RPMI8226 (cell line): ENCODE results near the gene GEMIN4.
"Not testable (repeated sequence)": the region's sequence is repeated elsewhere in the genome, so short reads cannot be mapped to it uniquely, and the experiment has no call there.

ENCODE experiments used
- DNase-seq: peaks from one replicate; pipeline ENCODE4 v3.0.0-alpha.2; 2015

GEMIN4 gene

DNA sequence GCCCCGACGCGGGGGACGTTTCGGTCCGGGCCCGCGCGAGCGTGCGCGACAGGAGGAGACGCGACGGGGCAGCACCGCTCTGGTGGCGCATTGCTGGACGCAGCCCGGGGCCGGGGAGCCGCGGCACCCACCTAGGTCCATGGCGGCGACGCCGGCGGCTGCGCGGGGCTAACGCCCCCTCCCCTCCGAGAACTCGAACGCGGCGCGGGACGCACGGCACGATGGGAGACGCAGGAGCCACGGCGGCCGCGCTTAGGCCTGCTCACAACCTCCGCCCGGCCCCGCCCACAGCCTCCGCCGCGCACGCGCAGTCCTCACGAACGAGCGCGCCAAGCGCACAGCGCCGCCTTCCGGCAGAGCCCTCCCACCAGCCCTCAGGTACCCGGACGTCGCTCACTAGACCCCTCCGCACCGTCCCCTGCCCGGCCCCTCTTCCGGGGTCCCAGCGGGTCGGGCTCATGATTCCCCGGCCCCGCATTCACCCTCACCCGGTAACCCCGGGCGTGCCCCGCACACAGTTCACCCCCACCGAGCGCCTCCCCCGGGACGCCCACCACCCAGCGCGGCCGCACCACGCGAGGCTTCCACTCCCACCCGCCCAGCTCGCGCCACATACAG, at the start of gene GEMIN4:
Gene GEMIN4 (minus strand): TSS at position 263 of the 618 bp plus-strand sequence. CDS start 122 bp downstream, at position 141.
- DNase-seq: peak; percentile 89

DNA sequence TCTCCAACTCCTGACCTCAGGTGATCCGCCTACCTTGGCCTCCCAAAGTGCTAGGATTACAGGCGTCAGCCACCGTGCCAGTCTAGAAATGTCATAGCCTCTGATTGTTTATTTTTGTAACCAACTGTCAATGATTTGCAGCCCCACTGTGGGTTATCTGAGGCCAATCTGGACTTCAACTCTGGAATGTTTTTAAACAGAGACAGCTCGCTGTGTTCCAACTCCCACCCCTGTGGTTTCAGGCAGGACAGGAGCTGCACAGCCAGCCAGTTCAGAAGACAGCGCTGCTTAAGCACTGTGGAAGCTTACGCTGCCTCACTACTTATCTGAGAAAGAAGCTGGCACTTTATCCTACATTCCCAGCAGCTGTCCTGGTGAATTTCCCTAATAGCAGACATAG, 49.6 kb upstream of the GEMIN4 start:
- DNase-seq: no peak

DNA sequence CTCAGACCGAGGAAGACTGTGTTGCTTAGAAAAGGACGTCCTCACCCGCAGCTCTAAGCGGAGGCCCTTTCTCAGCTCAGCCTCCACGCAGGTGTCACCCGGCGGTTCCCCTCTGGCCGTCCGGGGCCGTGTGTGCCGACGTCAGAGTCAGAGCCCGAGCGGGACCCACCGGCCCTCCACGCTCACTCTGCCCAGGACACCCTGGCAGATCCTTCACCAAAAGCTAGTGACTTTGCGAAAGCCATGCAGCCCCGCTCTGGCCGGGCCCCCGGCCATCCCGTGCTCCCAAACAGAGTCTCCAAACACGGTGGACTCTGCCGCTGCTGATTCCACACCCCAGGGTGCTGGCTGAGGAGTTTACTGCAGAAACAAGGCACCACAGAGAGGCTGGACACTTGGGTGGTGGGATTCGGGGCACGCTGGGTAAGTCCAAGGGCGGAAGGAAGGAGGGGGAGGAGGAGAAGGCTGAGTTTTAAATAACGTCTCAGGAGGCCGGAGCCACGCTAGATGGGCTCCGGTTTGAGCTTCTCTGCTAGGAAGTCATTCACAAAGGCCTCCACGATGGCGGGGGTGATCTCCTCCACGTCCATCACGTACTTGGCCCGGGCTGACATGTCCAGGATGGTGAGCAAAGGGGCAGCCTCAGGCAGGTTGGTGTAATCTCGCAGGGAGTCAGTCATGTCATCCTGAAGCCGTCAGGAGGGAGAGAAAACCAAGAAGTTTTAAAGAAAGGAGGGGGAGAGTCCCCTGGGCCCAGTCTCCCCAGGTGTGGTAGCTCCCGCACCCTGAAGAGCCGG, 48.6 kb upstream of the GEMIN4 start:
- DNase-seq: no peak

DNA sequence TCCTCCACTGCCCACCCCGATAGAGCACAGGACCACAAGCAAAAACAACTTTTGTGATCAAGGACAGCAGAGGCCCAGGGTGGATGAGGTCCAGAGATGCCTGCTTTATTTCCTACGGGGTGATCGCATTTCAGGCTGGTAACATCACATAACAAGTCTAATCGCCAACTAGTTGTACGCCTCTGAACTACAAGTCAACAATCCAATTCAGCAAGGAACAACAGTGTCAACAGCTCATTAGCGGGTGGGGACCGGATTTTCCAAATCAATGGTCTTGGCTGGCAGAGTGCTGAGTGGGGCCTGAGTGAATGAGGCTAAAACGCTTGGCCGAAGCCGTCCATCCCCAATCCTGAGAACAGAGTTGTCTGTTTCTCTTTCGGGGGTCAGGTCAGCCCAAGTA, 47.2 kb upstream of the GEMIN4 start:
- no peak for DNase-seq

DNA sequence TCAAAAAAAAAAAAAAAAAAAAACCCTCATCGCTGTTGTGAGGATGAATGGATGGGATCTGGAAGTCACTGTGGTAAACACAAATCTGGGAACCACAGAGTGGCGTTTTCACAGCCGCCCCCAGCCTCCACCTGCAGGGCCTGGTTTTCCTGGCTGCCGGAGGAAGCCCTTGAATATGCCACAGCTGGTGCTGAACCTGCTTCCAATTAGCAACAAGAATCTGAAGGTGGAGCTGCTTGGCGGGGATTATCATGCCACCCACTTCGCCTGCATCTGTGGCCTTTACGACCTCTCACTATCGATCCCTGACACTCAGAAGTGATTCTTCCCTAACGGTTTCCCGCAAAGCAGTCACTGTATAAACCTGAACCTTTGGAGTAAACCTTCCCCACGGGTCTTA, 46.2 kb upstream of the GEMIN4 start:
- DNase-seq: no peak

DNA sequence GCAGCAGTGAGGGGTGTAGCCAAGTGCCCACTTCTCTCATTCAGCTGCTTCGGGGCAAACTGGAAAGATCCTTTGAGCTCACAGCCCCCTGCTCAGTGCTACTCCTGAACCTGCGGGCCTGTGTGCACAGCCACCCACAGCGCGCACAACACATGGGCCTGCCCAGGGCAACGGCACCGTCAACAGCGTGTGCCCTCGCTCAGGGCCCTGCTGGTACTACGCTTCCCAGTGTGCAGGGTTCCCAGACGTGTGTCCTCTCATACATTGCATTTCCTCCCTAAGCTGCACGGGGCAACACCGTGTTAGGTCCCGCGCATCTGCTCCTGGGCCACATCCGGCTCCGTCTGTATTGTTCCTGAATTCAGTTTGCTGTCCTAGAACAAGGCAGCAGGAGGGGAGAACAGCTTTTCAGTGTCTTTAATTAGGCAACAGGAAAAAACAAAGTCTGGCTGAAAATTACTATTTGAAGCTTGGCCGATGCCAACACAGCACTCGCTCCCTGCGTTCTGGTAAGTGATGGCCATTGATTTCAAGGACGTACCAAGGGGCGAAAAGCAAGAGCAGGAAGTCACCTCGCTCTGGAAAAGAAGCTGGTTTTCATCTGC, 45.3 kb upstream of the GEMIN4 start:
- no peak for DNase-seq

DNA sequence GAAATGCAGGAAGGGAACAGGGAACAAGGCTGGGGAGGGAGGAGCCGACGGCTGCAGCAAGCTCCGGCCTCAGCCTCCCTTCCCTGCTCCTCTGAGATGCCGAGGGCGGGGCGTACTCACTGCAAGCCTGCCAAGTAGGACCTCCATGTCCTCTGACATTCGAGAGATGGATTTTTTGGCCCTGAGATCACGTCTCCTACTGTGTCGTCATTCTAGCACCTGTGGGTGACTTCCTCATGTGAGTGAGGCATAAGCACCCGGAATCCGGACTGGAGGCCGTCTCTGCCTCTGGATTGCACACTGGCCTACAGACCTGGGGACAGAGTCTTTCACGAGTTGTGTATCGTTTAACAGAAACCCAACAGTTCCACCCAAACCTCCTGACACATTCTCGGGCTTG, 44.5 kb upstream of the GEMIN4 start:
- no peak for DNase-seq

DNA sequence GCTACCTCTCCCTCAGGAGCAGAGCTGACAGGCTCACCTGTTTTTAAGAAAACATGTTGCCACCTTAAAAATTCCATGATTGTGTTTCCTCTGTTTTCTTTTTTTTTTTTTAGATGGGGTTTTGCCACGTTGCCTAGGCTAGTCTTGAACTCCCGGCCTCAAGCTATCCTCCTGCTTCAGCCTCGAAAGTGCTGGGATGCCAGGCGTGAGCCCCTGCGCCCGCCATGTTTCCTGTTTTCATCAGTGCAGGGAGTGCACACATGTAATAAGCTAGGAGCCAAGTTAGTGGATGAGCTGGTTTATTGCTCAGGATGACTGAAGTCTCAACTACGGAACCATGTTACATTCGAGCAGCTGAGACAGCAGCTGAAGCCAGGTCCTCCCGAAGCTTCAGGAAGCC, 43.7 kb upstream of the GEMIN4 start:
- DNase-seq: no peak

DNA sequence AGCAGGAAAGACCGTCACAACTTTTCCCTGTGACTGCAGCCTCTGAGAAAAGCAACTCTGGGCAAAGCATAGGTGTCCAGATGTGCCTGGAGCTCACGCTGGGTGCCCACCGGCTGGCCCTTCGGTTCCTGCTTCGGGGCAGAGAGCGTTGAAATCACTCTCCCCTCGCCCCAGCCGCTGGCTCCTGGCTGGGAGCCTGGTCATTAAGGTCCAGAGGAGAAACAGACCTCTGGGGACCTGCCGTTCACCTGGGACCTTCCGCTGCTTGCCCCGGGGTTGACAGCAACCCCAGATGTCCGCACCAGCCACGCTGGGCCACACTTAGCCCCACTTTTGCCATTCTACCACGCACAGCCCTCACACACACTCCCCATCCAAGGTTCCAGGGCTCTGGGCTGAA, 43.2 kb upstream of the GEMIN4 start:
- DNase-seq: no peak

DNA sequence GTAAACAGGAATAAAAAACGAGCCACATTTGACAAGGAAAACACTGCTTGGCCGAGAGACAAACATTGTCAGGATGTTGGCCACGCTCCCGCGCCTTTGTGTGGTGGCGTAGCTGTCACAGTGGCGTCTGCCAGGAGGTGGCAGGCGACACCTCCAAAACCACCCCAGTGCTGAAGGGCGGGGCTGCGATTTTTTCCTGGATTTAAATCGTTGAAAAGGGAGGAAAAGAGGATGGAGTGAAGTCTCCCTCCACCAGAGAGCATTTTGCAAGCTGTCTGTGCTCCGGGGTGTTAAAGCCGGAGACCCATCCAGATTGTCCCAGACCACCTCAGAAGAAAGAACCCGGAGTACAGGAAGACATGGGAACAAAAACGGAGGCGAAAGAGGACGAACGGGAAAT, 42.8 kb upstream of the GEMIN4 start:
- DNase-seq: peak; percentile 64

DNA sequence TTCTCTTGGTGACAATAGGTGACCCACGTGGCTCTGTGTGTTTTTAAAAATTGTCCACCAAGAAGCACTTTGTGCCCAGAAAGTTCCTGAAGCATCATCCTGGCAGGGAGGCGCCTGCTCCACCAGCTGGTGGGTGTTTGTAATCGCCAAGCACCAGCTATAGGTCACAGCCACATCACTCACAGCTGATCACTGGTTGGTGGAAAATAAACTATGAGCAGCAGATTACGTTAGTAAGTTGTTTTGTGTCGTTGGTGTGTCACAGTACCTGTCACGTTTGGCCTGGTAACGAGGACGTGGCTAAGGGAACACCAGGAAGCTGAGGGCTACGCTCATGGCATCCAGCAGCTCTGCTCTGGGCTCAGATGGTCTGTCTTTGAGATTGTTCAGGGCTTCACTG, 40.2 kb upstream of the GEMIN4 start:
- DNase-seq: no peak

DNA sequence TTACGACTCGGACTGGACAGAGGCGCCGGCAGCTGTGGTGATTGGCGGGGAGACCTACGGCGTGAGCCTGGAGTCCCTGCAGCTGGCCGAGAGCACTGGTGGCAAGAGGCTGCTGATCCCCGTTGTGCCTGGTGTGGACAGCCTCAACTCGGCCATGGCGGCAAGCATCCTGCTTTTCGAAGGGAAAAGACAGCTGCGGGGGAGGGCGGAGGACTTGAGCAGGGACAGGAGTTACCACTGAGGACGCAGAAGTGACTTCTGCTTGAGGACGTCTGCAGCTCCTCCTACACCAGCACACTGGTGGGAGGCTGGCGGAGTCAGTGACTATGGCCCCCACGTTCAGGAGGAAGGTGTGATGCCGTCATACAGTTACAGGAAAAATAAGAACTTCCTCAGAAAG, 39.8 kb upstream of the GEMIN4 start:
- no peak for DNase-seq

DNA sequence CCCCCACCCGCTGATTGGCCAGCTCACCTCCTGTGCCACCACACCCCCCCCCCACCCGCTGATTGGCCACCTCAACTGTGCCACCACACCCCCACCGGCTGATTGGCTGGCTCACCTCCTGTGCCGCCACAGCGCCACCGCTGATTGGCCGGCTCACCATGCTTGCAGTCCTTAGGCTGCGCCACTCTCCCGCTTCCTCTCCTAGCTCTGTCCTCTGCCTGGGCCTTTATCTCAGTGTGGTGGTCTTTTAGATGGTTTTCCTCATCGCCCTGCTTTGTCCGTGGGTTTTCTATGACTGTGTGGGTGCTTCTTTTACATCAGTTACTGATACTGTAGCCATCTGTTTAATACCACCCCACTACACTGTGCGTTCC, 38.8 kb upstream of the GEMIN4 start:
- DNase-seq: not testable (repeated sequence)

DNA sequence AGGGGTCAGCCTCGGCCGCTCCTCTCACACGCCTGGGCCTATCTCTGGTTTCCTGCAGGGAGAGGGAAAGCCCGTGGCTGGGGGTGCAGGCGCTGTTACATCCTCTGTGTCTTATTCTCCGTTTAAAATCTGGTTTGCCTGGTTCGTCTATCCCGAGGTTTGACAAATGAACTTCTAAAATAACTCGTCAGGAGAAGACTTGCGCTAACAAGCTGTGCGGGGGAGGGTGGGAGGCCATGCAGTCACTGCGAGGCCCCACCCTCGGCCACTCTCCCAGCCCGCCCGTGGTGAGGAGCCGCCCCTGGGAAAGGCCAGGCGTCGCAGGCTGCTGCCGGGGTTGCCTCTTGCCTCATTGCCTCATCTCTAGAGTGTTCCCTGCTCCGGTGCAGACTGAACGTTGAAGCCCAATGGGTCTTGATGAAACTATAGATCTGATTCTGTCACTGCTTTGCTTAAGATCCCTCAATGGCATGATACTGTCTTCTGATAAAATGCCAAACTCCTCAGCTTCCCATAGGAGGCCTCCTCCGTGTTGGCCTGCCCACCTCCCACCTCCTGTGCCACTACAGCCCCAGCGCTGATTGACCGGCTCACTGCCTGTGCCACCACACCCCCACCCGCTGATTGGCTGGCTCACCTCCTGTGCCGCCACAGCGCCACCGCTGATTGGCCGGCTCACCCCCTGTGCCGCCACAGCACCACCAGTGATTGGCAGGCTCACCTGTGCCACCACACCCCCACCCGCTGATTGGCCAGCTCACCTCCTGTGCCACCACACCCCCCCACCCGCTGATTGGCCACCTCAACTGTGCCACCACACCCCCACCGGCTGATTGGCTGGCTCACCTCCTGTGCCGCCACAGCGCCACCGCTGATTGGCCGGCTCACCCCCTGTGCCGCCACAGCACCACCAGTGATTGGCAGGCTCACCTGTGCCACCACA, 38.1 kb upstream of the GEMIN4 start:
- not testable (repeated sequence) for DNase-seq

DNA sequence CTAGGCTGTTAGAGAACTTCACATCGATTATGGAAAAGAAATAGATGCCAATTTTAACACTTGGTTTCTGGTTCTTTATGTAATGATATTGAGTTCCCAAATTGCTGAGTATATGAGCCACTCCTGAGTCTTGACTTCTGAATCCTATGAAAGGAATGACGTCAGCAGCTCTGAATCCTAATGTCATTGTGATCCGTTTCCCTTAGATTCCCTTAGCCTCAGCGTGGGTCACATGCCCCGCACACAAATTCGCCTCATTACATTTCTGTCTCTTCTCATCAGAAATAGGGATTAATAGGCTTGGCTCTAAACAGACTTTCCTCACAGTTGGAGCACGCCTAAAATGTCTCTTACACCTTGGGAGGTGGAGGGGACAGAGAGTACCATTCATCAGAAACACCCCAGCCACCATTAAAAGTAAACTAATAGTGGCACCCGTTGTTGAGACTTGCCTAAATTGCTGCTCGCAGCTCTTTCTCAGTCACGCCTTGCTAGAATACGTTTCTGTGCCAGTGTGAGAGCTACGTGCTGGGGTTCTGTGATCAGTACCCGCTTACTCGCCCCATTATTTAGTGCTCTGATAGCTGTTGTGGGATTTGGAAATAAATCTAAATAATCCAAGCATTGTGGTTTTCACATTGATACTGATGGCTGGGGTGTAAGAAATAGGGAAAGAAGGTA, 37.2 kb upstream of the GEMIN4 start:
- DNase-seq: no peak

DNA sequence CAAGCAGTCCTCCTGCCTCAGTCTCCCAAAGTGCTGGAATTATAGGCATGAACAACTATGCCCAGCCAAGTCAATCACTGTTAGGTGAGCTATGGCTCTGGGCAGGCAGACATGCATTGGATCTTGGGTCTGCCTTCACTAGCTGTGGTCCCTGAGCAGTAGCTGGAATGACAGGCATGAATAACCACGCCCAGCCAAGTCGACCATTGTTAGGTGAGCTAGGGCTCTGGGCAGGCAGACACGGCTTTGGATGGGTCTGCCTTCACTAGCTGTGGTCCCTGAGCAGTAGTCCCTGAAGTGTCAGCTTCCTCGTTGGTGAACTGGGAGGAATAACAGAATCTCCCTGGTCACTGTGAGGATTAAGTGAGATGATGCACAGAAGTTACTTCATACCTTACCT, 36.5 kb upstream of the GEMIN4 start:
- no peak for DNase-seq

DNA sequence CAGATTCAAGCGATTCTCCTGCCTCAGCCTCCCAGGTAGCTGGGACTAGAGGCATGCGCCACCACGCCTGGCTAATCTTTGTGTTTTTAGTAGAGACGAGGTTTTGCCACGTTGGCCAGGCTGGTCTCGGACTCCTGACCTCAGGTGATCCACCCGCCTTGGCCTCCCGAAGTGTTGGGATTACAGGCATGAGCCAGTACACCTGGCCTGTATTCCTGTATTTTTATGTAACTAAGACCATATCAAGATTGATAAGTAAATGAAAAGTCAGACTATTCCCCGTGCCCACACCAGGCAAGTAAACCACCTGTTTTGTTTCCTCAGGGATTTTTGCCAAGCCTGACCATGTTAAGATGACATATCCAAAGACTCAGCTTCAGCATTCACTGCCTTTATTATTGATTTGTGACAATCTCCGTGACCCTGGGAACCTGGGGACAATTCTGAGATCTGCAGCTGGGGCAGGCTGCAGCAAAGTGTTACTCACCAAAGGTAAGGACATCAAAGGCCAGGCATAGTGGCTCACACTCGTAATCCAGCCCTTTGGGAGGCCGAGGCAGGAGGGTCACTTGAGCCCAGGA, 35.7 kb upstream of the GEMIN4 start:
- DNase-seq: no peak

DNA sequence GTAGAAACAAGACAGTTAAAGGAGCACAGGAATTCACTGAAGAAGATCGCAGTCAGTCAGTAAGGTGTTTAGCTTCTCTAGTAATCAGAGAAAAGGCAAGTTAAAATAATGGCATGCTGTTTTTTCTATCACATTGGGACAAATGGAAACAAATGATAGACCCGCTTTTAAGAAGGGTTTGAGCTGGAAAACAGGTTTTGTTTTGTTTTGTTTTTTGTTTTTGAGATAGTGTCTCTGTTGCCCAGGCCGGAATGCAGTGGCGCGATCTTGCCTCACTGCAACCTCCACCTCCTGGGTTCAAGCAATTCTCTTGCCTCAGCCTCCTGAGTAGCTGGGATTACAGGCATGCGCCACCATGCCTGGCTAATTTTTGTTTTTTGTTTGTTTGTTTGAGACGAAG, 33.8 kb upstream of the GEMIN4 start:
- DNase-seq: not testable (repeated sequence)

DNA sequence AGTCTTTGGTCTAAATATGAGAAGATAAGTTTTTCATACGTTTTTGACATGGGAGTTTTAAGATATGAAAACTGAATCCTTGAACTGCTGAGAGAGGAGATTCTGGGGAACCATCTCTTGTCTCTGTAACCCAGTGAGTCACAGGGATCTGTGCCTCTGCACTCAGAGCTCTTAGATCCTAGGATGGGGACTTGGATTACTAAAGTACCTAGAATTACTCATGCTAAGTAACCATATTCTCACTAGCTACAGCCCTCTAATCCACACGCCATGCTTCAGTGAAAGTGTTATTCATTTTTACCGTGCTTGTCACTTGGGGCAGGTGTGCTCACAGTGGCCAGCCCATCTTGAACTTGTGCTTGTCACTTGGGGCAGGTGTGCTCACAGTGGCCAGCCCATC, 32.1 kb upstream of the GEMIN4 start:
- DNase-seq: no peak

DNA sequence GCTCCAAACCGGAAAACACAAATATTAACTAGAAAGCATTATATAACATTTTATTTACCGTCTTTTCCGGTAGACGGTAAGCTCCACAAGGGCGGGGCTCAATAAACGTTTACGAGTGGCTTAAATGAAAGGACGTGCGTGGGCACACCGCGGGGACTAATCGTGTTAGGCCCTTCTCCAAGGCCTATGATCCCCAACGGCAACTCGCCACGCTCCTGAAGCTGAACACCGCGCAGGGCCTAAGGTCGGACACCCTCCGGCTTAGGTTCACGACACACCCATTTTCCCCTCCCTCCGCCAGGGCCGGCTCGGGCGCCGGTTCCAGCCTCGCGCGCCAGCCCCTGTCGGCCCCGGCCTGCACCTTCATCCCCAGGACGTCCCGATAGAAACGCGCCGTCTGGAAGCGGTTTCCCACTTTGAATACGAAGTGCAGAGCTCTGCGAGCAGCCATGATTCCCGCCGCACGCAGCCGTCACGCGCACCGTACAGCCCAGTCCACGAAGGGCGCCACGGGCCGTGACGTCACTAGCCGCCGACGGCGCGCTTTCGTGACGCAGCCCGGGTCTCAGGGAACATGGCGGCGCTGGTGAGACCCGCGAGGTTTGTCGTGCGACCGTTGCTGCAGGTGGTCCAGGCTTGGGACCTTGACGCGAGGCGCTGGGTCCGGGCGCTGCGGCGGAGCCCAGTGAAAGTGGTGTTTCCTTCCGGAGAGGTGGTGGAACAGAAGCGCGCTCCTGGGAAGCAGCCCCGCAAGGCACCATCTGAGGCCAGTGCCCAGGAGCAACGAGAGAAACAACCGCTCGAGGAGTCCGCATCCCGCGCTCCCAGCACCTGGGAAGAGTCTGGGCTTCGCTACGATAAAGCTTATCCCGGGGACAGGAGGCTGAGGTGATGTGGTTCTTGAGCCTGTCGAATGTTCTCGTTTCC, 30.0 kb upstream of the GEMIN4 start, which contains the start of the genes GLOD4 and MRM3:
Gene GLOD4 (minus strand): TSS at position 476 of the 927 bp plus-strand sequence. CDS start 25 bp downstream, at position 451.
Gene MRM3 (plus strand): TSS at position 549 of the 927 bp plus-strand sequence. CDS start 26 bp downstream, at position 575.
- peak; percentile 86 for DNase-seq

DNA sequence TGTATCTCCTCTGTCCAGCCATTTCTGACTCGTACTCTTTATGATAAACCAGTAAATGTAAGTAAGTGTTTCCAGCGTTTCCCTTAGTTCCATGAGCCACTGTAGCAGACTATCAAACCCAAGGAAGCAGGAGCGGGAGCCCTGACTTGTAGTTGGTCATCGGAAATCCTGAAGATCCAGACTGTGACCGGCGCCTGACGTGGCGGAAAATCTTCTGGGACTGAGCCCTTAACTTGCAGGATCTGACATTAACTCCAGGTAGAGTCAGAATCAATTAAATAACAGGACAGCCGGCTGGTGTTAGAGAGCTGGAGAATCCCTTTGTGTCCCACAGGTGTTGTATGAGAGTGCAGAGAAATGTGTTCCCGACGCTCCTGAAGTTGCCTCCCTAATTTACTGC, 26.0 kb upstream of the GEMIN4 start:
- DNase-seq: no peak
